Lower leg skin (tissue), 3 donors: ENCODE data around the gene SPESP1.

Experiments used
- POLR2A ChIP-seq, 2 donors: fragments of 450-650 bp; IDR thresholded peaks; one replicate each; pipeline ENCODE4 v1.6.1; 2016 to 2017; ENCODE audit warnings: antibody characterized with exemption in 2 of 2, mild to moderate bottlenecking in 1 of 2, moderate library complexity in 1 of 2
- TF ChIP-seq, protein P1 (sequence below), 3 donors: fragments of 450-650 bp; IDR thresholded peaks; one replicate each; pipeline ENCODE4 v1.5.1; 2016; ENCODE audit warnings: antibody characterized with exemption in 3 of 3, mild to moderate bottlenecking in 3 of 3, moderate library complexity in 2 of 3

GRCh38 chr15:68924866-68925560 lies 5.3 kb upstream of the SPESP1 start:
- TF ChIP-seq POLR2A (IDR thresholded peaks at IDR 0.05) = no peak
- TF ChIP-seq, protein P1, sequence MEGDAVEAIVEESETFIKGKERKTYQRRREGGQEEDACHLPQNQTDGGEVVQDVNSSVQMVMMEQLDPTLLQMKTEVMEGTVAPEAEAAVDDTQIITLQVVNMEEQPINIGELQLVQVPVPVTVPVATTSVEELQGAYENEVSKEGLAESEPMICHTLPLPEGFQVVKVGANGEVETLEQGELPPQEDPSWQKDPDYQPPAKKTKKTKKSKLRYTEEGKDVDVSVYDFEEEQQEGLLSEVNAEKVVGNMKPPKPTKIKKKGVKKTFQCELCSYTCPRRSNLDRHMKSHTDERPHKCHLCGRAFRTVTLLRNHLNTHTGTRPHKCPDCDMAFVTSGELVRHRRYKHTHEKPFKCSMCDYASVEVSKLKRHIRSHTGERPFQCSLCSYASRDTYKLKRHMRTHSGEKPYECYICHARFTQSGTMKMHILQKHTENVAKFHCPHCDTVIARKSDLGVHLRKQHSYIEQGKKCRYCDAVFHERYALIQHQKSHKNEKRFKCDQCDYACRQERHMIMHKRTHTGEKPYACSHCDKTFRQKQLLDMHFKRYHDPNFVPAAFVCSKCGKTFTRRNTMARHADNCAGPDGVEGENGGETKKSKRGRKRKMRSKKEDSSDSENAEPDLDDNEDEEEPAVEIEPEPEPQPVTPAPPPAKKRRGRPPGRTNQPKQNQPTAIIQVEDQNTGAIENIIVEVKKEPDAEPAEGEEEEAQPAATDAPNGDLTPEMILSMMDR (IDR thresholded peaks at IDR 0.05) = no peak
